H7 (cell line): Measurements from ENCODE around the gene SYNCRIP. TPM values are rescaled to one million over a fixed set of nuclear protein-coding genes. Genes with fewer than 3 reads are reported as not detected.
"Not testable (repeated sequence)": the region's sequence is repeated elsewhere in the genome, so short reads cannot be mapped to it uniquely, and the experiment has no call there.

Source experiments
- DNase-seq: peaks from one replicate; pipeline ENCODE4 v3.0.0; 2012
- H3K27me3 ChIP-seq: 2 replicates; pipeline ENCODE4 v1.6.0; 2011; ENCODE audit warnings: mild to moderate bottlenecking, low read length; ENCODE audit not compliant: control insufficient read depth, insufficient read depth
- H3K36me3 ChIP-seq: replicated peaks from 2 replicates; pipeline ENCODE4 v1.5.1; 2011; ENCODE audit warnings: low read length; ENCODE audit not compliant: control insufficient read depth, insufficient read depth
- H3K4me3 ChIP-seq: 2 replicates; pipeline ENCODE4 v1.5.1; 2011; ENCODE audit warnings: low read depth, mild to moderate bottlenecking, control low read depth, low read length, moderate library complexity; ENCODE audit not compliant: insufficient read depth
- total RNA-seq: library from RNA; depleted of rRNA; stranded (reverse); fragments of >200 nt; shearing (Covaris generic); gene quantifications from 2 replicates; pipeline ENCODE4 v1.2.3, GENCODE V29; 2014; rRNA removed

Gene SYNCRIP
- total RNA-seq: 58.0 and 60.7 TPM in 2 replicates

- Histone ChIP-seq H3K4me3 (peak within 1 kb of the TSS; percentile 100), H3K36me3 (peaks cover 13% of the 10 kb centered on the region), H3K27me3 (no peaks in the 10 kb centered on the region)
- DNase-seq: peak; percentile 97
Observed at GRCh38 chr6:85642774-85643536, at the start of gene SYNCRIP. SYNCRIP (minus strand) TSS chr6:85642886; CDS start chr6:85641439, 1,447 bp downstream.

DNA sequence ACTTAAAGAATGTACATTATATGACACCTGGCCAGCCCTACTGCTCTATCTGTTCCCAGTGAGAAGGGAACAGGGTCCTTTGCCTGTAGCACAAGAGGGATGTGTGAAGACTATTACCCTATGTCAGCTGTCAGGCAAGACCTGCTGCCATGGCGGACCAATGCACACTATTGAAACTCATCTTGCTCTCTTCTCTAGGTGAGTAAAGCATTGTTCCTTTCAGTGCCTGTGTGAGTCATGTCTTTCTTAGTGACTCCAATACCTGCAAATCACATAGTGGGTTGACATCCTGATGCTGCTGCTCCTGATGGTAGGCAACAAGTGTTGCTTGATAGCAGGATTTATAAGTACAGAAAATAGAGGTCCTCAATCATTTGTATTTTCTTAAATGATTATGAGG is 48.8 kb upstream of the SYNCRIP start:
- no peaks in the 10 kb centered on the region for H3K36me3 ChIP-seq
- H3K27me3 ChIP-seq: no peaks in the 10 kb centered on the region
- DNase-seq: no peak
- no peak overlapping the region for H3K4me3 ChIP-seq

DNA sequence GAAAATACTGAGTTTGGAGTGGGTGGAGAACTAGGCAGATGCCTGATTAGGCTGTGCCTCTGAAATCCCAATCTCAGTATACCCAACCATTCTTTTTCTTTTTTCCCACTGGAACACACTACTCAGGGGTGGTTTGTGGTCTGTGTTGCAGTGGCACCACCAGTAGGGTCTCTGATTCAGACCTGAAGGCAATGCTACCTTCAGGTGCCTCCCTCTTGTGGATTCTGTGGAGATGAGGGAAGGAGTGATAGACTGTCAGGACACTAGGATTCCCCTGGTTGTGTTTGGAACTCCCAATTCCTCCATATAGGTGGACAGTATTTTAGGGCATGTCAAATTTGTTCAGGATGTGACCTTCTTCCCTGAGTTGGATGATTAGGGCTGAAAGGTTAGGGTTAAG is 47.4 kb upstream of the SYNCRIP start:
- no peaks in the 10 kb centered on the region for H3K27me3 ChIP-seq
- H3K4me3 ChIP-seq: no peak overlapping the region
- DNase-seq: no peak
- no peaks in the 10 kb centered on the region for H3K36me3 ChIP-seq

DNA sequence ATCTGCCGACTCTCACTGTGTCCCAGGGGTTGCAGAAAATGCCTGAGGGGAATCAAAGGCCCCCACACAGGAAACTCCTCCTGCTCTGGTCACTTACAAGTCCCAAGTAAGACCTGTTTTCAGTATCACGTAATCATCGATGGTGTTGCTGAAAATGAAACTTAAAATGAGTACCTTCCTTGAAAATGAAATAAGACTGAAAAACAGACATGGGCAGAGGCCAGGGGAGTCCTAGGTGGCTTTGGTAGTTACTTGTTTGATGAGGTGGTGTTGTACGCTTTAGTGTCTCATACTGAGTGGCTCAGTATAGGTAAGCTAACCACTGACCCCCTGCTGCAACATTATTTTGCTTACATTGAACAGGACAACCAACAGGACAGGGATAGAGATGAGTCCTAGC is 43.0 kb upstream of the SYNCRIP start:
- H3K27me3 ChIP-seq: no peaks in the 10 kb centered on the region
- no peaks in the 10 kb centered on the region for H3K36me3 ChIP-seq
- DNase-seq: no peak
- no peak overlapping the region for H3K4me3 ChIP-seq

DNA sequence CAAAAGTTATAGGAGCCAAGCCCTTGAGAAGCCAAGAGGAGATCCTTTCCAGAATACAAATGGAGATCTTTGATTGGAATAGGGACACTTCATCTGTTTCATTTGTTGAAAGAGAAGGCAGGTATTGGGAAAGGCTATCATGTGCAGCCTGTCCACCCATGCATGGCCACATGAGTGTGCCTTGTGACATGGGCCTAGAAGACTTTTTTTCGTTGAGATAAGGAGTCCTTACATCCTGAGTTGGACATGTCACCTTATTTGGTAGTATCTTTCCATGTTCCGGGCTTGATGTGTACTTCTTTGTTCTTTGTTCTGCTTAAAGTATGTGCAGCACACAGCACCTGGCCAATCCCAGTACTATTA is 42.1 kb upstream of the SYNCRIP start:
- no peaks in the 10 kb centered on the region for H3K27me3 ChIP-seq
- H3K4me3 ChIP-seq: no peak overlapping the region
- no peaks in the 10 kb centered on the region for H3K36me3 ChIP-seq
- no peak for DNase-seq

DNA sequence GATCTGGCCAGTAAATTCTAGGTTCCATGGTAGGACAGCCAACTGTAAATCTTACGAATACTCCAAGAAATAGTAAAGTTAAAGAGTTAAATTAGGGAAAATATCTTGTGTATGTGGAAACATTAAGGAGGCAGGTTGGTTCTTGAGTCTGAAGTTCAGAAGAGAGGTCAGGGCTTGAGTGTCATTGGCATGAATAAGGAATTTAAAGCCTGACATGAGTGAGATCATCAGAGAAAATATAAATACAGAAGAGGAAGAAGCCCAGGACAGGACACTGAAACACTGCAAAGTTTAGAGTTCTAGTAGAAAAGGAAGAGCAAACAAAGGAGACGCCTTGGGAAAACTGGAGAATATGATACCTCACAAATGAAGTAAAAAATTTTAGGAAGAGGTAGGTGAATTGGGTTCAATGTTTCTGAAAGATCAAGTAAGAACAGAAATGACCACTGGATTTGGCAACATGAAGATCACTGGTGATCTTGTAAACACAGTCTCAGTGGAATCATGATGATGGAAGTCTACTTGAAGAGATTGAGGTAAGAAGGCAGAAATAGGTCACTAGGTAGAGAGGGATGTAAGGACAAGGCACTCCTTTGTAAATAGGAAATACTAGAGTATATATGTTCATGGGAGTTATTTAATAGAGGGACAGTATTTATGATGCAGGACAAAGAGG is 41.6 kb upstream of the SYNCRIP start:
- DNase-seq: no peak
- no peaks in the 10 kb centered on the region for H3K27me3 ChIP-seq

DNA sequence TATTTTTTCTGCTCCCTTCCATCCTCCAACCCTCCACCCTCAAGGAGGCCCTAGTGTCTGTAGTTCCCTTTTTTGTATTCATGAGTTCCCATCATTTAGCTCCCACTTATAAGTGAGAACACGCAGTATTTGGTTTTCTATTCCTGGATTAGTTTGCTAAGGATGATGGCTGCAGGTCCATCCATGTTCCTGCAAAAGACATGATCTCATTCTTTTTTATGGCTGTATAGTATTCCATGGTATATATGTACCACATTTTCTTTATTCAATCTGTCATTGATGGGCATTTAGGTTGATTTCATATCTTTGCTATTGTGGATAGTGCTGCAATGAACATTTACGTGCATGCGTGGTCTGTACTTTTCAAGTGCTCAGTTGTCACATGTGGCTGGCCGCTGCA is 39.2 kb upstream of the SYNCRIP start:
- H3K27me3 ChIP-seq, H3K36me3 ChIP-seq, H3K4me3 ChIP-seq, DNase-seq: not testable (repeated sequence)

More for the DNA sequence above, 41.6 kb upstream of the SYNCRIP start:
- Histone ChIP-seq H3K36me3 (no peaks in the 10 kb centered on the region), H3K4me3 (no peak overlapping the region)

DNA sequence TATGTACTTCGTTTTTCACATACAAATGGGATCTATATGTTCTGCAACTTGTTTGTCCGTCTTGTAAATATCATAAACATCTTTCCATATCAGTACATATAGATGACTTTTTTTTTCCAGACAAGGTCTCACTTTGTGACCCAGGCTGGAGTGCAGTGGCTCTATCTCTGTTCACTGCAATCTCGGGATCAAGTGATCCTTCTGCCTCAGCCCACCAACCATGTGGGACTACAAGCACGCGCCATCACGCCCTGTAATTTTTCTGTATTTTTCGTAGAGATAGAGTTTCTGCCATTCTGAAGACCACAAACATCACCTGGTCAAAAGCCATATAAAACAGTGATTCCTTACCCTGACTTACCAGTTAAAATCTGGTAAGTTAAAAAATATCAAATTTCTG is 37.7 kb upstream of the SYNCRIP start:
- H3K4me3 ChIP-seq: no peak overlapping the region

GRCh38 chr6:85679445-85680123 is 36.9 kb upstream of the SYNCRIP start:
- H3K4me3 ChIP-seq: peak overlapping the region; percentile 97
- no peak for DNase-seq
- peaks cover 14% of the 10 kb centered on the region for H3K36me3 ChIP-seq
- no peaks in the 10 kb centered on the region for H3K27me3 ChIP-seq

More for the DNA sequence above, 37.7 kb upstream of the SYNCRIP start:
- no peaks in the 10 kb centered on the region for H3K27me3 ChIP-seq
- peaks cover 13% of the 10 kb centered on the region for H3K36me3 ChIP-seq
- DNase-seq: no peak

- H3K4me3 ChIP-seq: peak overlapping the region; percentile 97
- peaks cover 15% of the 10 kb centered on the region for H3K36me3 ChIP-seq
- no peaks in the 10 kb centered on the region for H3K27me3 ChIP-seq
- DNase-seq: peak; percentile 96
Observed at GRCh38 chr6:85678602-85679444, 36.1 kb upstream of the SYNCRIP start.

DNA sequence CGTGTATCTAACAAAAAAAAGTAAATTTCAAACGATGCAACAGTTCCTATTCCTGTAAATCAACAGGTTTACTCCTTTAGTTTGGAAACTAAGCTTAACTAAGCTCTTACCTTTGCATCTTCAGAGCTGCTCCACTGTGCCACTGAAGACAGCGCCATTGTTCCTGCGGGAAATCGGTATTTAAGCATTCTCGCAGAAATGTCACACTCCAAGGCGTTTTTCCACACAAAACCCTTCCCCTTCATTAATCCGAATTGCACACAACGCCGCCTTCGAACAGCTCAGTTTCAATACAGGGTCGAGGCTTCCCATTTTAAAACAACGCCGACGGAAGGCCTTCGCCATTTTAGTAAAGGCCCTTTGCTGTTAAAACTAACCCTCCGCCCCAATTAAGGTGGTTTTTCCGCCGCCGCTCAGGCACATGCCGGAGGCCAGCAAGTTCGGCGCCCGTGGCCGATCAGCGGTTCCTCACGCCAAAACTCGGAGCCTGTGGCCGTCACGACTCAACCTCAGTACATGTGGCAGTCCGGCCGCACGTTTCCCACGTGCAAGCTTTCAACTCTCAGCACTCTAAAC is 35.4 kb upstream of the SYNCRIP start:
- peak overlapping the region; percentile 97 for H3K4me3 ChIP-seq
- DNase-seq: no peak
- H3K36me3 ChIP-seq: peaks cover 15% of the 10 kb centered on the region
- no peaks in the 10 kb centered on the region for H3K27me3 ChIP-seq

- Histone ChIP-seq H3K4me3 (peak overlapping the region; percentile 97), H3K27me3 (no peaks in the 10 kb centered on the region), H3K36me3 (peaks cover 15% of the 10 kb centered on the region)
- DNase-seq: no peak
Observed at GRCh38 chr6:85677234-85677956, 34.7 kb upstream of the SYNCRIP start.

GRCh38 chr6:85676086-85676729 is 33.5 kb upstream of the SYNCRIP start:
- no peak for DNase-seq
- Histone ChIP-seq H3K27me3 (no peaks in the 10 kb centered on the region), H3K4me3 (peak overlapping the region; percentile 97), H3K36me3 (peaks cover 16% of the 10 kb centered on the region)
